GM19043 (cell line): ENCODE data around the gene TSPAN14.
"Not testable (repeated sequence)": the region's sequence is repeated elsewhere in the genome, so short reads cannot be mapped to it uniquely, and the experiment has no call there.

Source experiments
- ATAC-seq: cut with Tn5 transposase; IDR thresholded peaks from one replicate; pipeline ENCODE4 v1.9.1; 2021; ENCODE audit warnings: low read depth; ENCODE audit not compliant: unreplicated experiment

Gene TSPAN14, protein sequence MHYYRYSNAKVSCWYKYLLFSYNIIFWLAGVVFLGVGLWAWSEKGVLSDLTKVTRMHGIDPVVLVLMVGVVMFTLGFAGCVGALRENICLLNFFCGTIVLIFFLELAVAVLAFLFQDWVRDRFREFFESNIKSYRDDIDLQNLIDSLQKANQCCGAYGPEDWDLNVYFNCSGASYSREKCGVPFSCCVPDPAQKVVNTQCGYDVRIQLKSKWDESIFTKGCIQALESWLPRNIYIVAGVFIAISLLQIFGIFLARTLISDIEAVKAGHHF

DNA sequence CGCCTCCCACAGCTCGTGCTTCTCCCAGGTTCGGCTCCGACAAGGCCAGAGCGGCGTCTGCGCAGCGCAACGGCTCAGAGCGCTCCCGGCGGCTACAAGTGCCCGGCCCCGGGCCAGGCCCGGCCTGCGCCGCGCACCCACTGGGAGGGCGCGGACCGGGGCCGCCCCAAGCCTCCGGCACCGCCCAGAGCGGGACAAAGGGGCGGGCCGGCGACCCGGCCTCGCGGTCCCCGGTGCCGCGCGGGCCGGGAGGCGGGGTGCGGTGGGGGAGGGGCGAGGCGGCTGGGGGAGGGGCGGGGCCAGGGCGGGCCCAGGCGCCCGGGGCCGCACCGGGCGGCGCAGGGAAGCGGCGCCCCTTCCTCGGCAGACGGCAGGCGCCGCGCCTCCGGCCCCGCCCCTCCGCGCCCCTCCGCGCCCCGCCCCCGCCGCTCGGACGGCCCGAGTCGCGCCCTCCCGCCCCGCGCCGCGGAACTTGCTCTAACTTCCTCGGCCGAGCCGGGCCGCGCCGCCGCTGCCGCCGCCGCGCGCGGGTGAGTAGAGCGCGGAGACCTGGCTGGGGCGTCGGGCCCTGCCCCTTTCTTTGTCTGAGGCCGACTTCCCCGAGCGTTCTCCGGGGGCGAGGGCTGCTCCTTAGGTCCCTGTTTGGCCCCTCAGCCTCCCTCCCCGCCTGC lies at the start of gene TSPAN14:
TSS of gene TSPAN14 (plus strand) at position 469 of the 671 bp plus-strand sequence. CDS start 34,924 bp downstream, outside the sequence.
- peak; percentile 55 for ATAC-seq

DNA sequence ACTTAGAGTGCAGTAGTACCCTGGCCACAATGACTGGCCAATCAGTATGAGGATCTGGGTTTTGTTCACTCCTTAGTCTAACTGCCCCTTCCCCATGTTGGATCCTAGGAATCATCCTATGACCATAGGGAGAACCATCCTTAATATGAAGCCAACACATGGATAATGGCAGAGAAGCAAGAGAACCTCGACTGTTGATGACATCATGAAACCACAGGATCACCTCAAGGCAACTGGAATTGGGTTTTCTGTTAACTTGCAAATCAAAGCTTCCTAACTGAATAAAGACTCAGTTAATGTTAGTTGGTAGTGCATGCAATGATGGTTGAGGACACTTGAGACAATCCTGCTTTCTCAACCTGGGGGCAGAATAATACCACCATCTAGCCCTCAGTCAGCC lies 49.1 kb upstream of the TSPAN14 start:
- ATAC-seq = no peak

DNA sequence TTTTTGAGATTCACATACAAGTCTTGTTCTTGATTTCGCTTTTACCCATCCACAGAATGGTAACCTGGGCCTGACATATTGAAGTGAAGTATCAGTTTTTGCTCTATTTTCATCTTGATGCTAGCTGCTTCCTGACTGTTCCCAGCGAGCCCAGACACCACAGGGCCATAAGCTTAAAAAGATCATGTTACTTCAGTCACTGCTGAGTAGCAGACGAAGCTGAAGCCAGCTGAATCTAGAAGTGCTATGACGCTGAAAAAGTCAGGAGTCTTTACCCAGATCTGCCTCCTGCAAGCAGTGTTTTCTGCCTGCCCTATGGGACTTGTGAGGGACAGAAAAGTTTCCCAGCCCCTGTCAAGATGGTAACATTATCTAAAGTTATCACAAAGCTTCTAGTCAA lies 48.5 kb upstream of the TSPAN14 start:
- ATAC-seq = no peak

DNA sequence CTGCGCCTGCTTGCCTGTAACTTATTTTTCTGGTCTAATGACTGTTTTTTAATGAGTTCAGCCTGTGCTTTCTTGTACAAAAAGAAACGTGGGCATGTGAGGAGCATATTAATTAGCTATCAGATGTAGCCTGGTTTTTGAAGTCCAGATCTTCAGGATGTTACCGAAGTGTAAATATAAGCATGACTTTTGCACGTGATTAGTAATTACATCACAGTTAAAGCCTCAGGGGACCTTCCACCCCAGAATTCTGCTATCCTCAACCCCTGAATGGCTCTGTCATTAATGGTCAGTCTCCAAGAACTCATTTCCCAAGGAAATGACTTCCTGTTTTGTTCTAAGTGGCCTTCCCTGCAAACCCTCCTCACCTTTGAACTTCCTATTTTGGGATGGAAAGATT lies 47.9 kb upstream of the TSPAN14 start:
- ATAC-seq = no peak

DNA sequence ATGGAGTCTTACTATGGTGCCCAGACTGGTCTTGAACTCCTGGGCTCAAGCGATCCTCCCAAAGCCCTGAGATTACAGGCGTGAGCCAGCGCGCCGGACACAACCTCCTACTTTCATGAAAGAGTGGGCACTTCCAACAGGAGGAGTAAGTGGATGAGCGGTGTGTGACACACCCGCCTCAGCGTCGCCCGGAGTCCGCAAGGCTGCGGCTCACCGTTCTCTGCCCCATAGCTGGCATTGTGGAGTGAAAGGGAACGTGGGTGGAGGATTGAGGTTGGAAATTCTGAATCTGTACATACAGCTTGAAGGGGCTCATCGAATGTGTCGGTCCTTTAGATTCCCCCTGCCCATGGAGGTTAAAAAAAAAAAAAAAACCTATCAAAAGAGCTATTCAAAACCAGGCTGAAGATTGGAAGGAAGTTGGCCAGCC lies 46.3 kb upstream of the TSPAN14 start:
- peak; percentile 17 for ATAC-seq

DNA sequence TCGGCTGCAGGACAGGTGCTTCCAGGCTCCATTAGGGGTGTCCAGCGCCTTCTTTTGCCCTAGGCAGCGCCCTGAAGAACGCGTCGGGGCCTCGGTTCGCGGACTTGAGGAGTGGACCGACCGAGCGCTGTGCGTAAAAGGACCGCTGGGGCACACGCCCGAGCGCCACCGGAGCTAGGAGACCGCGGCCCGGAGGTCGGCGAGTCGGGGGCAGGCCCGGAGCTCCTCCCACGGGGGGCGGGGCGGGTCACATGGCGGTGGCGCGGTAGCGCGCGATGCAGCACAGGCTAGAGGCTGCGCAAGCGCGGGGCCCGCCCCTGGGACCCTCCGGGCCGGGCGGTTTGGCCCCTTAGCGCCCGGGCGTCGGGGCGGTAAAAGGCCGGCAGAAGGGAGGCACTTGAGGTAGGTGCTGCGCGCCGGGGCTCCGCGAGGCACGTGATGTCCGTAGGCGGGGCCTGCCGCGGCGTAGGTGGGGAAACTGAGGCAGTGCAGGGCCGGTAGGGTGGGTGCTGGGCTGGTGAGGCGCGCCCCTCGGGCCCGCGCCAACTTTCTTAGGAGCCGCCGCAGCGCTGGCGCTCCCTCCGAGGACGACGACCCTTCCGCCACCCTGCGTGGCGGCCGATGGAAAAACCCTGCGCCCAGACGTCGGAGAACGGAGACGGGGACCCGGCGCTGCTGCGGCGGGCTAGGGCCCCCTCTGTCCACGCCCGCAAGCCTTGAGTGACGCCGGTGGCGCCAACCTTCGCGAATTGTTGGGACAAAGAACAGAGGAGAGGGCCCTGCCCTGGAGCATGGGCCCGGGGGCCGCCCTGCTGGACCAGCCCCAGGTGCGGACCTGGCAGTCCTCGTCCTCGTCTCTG lies 45.6 kb upstream of the TSPAN14 start, which contains the start of gene PRXL2A:
TSS of gene PRXL2A (plus strand) at position 310 of the 860 bp plus-strand sequence. CDS start 11,917 bp downstream, outside the sequence.
- ATAC-seq = peak; percentile 91

DNA sequence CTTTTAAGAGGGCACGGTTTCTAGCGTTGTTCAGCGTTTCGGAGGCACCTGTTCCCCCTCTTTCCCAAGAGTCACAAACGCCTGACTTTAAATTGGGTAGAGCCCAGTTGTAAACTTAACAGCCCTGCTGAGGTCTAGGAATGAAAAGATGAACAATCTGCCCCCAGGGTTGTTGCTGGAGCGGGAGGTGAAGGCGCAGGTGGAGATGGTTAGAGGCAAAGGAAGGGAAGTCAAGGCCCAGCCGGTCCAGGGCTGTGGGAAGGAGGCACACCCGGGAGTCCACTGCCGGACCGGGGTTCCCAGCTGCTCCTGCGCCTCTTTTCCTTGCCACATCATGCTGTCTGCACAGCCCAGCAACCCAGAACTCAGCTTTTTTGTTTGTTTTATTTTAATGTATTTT lies 45.0 kb upstream of the TSPAN14 start:
- no peak for ATAC-seq

DNA sequence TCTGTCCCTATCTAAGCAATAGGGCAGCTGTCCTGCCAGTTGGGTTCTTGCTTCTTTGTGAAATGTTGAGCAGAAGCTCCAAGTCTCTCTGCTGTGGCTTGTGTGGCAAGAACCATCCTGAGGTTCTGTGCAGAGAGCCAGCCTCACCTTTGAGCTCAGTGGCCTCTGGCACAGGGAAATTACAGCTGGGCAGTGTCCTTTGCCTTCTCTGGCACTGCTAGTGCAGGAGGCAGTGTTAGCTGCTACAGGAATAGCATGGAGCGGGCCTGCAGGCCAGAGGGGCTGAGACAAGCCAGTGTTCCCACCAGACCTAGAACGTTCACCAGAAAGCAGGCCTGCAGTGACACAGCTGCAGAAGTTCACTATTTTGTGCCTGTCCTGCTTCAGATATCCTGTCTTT lies 44.0 kb upstream of the TSPAN14 start:
- ATAC-seq = no peak

DNA sequence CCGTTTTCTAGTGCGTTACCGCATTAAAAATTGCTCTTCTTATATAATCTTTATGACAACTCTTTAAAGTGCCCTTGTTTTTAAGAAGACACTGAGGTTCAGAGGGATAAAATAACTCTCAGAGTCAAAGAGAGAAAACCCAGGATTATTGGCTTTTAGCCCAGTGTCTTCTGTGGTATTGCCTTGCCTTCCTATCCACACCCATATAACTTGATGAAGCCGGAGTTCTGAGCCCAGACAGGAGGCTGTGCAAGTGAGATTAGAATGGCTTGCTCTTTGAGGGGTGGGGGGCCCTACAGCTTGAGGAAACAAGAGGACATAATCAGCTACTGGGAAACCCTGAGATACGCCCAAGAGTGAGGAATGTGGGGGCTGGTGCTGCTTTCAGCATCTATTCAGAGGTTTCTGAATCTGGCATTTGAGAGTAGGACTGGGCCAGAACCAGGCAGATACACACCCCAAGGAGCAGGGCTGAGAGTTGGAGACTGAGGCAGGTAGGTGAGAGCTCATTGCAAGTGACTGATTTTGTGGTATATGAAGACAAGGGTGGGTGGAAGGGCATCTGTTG lies 43.4 kb upstream of the TSPAN14 start:
- no peak for ATAC-seq

DNA sequence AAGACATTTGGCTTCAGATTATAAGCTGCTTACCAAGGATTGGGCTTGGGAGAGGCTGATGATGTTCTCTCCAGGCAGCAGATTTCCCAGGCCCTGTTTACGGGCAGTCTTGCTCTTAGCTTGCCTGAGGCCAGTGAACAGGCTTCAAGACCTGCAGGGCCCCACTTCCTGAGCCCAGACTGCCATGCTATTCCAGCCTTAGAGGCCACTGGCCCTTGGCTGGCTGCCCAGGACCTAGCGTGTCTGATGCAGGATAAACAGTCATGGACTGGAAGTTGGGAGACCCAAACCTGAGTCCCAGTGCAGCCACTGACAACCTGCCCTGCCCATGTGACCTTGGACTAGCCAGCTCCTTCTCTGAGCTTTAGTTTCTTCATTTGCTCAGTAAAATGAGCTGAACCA lies 42.8 kb upstream of the TSPAN14 start:
- ATAC-seq = no peak

DNA sequence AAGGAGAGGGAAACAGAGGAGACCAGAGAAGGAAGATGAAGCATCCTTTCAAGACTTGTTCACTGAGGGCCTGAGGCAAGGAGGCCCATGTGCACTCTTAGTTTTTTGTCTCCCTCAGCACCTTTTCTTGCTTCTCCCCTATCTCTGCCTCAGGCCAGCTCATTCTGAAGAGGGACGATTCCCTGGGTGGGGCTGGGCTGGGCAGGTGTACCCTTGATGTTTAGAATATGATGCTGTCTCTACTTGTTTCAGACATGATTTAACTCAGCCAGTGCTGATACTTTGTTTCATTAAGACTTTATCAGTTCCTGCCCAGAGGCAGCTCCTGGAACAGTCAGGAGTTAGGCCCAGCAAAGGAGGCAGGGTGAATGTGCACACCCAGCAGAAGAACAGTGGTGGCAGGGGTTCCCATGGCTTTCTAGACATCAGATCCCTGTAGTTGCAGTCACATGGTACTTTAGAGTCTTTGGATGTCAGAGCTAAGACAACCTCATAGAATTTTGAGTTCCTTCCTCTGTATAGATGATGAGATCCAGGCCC lies 42.4 kb upstream of the TSPAN14 start:
- ATAC-seq = no peak

DNA sequence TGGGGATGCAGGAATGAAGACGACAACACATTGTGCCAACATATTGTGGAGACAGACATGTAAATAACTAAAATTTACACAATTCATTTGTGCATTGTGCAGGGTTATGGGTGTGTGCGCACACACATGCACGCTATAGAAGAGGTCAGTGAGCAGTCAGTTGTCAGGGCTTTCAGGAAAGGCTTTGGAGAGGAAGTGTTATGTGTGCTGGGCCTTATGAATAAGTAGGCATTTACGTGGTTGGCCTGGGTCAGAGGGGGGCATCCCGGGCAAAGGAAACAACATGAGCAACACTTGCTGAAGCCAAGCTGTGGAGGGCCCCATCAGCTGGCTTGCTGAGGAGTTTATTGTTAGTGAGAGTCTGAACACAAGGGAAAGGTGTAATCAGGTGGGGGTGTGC lies 41.6 kb upstream of the TSPAN14 start:
- ATAC-seq = no peak

DNA sequence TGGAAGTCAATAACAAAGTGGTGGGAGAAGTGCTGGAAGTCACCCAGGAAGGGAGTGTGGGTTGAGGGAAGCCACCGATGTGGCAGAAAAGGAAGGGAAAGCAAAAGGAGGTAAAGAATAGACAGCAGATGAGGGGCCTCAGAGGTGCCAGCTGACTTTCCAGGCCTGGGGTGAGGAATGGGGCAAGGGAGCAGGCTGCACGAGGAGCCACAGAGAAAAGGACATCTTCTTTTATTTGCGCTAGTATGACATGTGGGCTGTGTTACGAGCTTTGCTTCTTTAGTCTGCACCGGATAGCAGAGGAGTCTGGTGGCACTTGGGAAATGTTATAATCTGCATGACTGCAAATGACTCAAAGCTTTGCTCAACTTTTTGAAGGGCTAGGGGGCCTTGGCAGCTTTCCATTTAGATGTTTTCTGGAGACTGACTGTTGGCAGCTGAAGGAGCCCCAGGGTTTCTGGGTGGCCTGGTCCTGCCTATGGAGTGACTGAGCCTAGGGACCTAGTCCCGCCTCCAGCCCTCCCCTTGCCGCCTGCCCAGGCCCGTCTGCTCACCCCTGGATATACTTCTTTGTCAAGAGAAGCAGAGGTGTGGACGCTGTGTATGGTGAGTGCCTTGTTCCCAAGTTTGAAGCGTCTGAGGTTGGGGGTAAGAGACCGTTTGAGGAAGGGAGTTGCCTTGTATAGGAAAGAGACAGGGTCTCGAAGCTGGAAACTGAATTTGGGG lies 40.7 kb upstream of the TSPAN14 start:
- no peak for ATAC-seq

DNA sequence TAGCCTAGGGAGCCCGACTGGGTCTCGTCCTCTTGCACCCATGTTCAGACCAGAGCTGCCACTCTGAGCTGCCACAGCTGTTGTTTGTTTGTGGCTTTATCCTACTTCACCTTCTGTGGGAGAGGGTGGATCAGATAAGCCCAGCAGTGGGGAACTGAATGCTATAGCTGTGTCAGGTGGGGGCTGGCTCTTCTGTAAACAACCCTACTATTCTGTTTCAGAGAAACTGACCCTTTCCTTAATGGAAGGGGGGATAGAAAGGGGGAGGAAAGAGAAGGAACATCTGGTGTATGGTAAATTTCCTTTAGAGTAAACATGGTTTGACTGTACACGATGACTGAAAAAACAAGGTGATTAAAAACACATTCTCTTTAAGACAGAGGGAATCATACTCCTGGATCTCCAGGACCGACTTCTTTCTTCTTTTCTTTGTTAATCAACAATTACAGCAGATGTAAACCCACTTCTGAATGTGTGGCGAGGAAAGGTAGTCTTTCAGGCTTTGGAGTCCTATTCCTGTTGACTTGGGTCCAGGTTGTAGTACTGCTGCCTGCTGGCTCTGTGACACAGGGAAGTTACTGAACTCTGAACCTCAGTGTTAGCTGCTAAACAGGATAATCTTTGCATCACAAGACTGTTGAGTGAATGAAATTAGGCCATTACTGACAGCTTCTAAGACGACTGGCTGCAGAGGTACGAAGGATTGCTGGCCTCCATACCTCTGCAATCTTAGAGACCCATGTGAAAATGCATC lies 39.8 kb upstream of the TSPAN14 start:
- no peak for ATAC-seq

DNA sequence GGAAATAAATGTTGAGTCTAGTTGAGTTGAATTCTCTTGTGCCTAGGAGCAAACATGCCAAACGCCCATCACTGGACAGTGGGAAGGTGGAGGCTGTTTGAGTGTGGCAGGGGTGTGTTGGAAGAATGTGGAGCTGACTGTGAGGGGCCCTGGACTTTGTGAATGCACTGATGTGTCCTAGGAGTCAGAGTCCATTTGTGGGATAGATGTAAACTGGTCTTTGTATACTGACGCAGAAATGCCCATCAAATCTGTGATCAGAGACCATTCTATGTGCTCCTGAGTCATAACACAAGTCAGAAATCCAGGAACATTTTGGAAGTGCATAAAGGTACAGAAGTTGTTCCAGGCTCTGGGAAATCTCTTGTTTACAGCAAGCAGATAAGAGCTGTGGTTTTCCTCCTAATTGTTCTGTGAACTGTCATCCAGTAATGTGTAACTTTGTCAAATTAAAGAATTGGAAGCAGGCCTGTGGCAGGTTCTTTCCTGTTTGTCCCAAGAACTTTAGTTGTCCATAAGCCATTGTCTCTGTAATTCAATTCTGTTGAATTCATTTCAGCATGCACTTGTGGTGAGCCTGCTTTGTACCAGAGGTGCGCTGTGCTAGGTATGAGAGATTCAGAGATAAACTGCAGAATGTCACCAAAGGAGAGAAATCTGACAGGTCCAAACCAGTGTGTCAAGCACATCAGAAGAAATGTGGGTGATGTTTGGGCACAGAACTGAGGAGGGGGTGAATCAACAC lies 38.2 kb upstream of the TSPAN14 start:
- no peak for ATAC-seq

DNA sequence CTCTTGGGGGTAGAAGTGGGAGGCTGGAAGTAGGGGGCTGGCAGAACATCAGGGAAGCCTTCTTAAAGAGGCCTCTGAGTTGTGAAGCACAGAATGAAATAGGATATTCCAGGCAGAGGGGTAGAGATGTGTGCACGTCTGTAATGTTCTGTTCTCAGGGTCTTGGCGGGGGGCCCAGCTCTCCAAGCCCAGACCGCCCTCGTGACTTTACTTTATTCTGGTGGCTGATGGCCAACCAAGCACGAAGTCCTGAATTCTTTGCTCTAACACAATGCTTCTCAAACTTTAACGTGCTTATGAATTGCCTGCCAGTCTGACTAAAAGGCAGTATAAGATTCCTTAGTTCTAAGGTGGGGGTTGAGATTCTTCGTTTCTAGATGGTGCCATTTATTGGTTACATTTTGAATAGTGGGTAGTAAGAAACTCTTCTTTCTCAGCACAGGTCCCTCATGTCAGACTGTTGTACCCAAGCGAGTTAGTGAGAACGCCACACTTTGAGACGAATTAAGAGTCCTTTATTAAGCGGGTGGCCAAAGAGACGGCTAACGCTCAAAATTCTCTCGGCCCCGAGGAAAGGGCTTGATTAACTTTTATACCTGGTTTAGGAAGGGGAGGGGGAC lies 37.5 kb upstream of the TSPAN14 start:
- ATAC-seq = no peak

DNA sequence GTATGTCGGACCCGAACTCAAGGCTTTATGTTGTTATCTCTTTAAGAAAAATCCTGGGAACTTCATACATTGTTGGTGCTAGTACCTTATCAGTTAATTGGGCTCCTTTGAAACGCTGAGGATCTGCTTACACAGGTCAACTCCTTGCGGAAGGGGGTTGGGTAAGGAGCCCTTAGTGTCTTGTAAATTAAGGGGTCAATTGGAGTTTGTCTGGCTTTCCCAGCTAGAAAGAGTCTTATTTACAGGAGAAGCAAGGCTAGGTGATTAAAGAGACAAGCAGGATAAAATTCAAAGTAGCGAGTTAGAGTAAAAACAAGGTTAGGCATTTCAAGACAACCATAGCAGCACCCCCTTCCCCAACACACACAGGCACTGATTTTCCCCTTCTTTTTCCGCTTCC lies 36.9 kb upstream of the TSPAN14 start:
- not testable (repeated sequence) for ATAC-seq

DNA sequence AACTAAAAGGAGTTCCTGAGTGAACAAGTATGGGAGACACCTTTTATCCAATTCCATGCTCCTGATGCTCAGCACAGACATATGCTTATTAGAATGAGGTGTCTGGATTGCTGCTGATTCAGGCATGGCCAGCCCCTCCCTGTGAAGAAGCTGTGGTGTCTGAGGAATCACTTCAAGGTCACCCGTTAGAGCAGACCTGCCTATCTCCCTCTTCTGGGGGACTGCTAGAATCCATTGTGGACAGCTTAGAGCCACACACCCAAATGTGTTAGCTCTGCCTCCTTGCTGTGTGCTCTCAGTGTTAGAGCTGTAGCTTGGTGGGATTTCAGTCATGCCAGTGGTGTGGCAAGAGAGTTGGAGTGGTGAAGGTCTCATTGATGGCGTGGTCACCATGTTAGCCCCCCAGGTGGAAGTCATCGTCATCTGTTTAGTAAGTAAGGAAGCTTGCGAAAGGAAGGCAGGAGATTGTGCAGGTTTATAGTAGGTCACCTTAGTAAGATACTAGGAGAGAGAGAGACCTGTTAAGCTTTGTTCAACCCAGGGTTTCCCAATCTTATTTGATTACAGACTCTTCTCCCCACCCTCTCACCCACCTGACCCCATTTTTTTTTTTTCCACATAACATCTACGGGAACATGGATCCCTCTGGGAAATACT lies 32.9 kb upstream of the TSPAN14 start:
- no peak for ATAC-seq
